ENCODE measurements around the gene MAN2B1. TPM values are rescaled to one million over a fixed set of nuclear protein-coding genes. Genes with fewer than 3 reads are reported as not detected.

MAN2B1 gene
- total RNA-seq, 2 experiments from 2014 or later = 127 to 135 TPM

DNA sequence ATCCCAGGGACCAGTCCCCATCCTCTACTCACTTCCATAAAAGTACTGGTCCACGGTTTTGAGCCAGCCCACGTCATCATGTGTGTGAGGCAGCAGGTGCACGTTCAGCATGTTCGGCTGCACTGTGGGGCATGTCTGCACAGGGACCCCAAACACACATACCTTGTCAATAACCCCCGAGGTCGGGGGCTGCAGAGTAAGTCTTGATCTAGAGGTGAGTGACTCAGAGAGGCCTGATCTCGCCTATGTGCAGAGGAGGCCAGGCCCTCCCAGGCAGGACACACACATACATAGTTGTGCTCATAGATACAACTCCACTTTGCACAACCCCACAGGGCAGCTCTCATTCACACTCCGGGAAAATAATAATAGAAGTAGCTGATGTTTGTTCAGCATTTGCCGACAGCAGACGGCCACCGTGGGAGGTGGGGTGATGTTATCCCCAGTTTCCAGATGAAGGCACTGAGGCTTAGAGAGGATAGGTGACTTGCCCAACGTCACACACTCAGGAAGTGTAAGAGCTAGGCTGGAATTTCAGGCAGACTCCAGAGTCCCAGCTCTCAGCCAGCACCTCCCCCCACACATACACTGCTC is 774 bp downstream of the MAN2B1 start:
- Mint-ChIP-seq H3K4me1 (ENCODE audit: low read depth) (peaks cover 35% of the 10 kb centered on the region), H3K27ac (peak overlapping the region; percentile 95), H3K36me3 (ENCODE audit: low read depth) (peaks cover 58% of the 10 kb centered on the region), H3K27me3 (no peaks in the 10 kb centered on the region), H3K9me3 (no peaks in the 10 kb centered on the region), H3K4me3 (peak overlapping the region; percentile 99)
- intact Hi-C loops (cut with micrococcal nuclease) = loop anchor here (5.0 to 10.0 kb wide), 2 partner anchors 51 to 103 kb away; partner anchors contain the start of genes ZNF490 and ZNF791
- peak; percentile 60 for DNase-seq
- CTCF ChIA-PET = interaction anchor here (0.8 to 3.4 kb wide), 5 partner anchors 10 to 181 kb away, joined by 3 to 12 read pairs (median 7); no protein-coding TSS in a partner anchor
- POLR2A ChIA-PET = interaction anchor here (0.5 to 1.9 kb wide), 9 partner anchors 9 to 57 kb away, joined by 3 to 6 read pairs (median 4); partner anchors contain the start of genes FBXW9, ZNF490 and ZNF791
- TF ChIP-seq, protein P1, sequence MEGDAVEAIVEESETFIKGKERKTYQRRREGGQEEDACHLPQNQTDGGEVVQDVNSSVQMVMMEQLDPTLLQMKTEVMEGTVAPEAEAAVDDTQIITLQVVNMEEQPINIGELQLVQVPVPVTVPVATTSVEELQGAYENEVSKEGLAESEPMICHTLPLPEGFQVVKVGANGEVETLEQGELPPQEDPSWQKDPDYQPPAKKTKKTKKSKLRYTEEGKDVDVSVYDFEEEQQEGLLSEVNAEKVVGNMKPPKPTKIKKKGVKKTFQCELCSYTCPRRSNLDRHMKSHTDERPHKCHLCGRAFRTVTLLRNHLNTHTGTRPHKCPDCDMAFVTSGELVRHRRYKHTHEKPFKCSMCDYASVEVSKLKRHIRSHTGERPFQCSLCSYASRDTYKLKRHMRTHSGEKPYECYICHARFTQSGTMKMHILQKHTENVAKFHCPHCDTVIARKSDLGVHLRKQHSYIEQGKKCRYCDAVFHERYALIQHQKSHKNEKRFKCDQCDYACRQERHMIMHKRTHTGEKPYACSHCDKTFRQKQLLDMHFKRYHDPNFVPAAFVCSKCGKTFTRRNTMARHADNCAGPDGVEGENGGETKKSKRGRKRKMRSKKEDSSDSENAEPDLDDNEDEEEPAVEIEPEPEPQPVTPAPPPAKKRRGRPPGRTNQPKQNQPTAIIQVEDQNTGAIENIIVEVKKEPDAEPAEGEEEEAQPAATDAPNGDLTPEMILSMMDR (IDR thresholded peaks at IDR 0.05) = no peak
- ATAC-seq = peak; percentile 32

DNA sequence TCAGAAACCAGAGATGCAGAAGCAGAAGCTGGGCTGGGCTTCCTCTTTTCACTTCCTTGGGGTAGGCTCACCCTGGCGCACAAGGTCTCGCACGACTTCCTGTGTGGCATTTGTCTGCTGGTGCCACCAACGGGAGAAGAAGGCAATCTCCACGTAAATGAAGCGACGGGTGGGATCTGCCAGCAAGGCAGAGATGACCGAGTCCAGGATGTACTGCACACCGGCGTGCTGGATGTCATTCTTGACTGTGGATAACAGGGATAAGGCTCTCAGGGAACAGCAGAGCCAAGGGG is 1.3 kb downstream of the MAN2B1 start:
- H3K4me1 Mint-ChIP-seq (ENCODE audit: low read depth) = peaks cover 30% of the 10 kb centered on the region
- POLR2A ChIA-PET = interaction anchor here (1.0 to 1.7 kb wide), 3 partner anchors 16 to 170 kb away, joined by 3 to 6 read pairs (median 5); no protein-coding TSS in a partner anchor
- H3K27ac Mint-ChIP-seq = peak overlapping the region; percentile 95
- peak; percentile 84 for DNase-seq
- TF ChIP-seq, protein P1 (IDR thresholded peaks at IDR 0.05) = no peak
- intact Hi-C loops (cut with micrococcal nuclease) = loop anchor here (5.0 to 10.0 kb wide), 2 partner anchors 50 to 103 kb away; partner anchors contain the start of genes ZNF490 and ZNF791
- peak overlapping the region; percentile 99 for H3K4me3 Mint-ChIP-seq
- CTCF ChIA-PET = interaction anchor here (1.5 to 3.4 kb wide), 3 partner anchors 16 to 101 kb away, joined by 3 to 12 read pairs (median 11); no protein-coding TSS in a partner anchor
- ATAC-seq = peak; percentile 43
- peaks cover 57% of the 10 kb centered on the region for H3K36me3 Mint-ChIP-seq (ENCODE audit: low read depth)
- H3K9me3 Mint-ChIP-seq = no peaks in the 10 kb centered on the region
- no peaks in the 10 kb centered on the region for H3K27me3 Mint-ChIP-seq

DNA sequence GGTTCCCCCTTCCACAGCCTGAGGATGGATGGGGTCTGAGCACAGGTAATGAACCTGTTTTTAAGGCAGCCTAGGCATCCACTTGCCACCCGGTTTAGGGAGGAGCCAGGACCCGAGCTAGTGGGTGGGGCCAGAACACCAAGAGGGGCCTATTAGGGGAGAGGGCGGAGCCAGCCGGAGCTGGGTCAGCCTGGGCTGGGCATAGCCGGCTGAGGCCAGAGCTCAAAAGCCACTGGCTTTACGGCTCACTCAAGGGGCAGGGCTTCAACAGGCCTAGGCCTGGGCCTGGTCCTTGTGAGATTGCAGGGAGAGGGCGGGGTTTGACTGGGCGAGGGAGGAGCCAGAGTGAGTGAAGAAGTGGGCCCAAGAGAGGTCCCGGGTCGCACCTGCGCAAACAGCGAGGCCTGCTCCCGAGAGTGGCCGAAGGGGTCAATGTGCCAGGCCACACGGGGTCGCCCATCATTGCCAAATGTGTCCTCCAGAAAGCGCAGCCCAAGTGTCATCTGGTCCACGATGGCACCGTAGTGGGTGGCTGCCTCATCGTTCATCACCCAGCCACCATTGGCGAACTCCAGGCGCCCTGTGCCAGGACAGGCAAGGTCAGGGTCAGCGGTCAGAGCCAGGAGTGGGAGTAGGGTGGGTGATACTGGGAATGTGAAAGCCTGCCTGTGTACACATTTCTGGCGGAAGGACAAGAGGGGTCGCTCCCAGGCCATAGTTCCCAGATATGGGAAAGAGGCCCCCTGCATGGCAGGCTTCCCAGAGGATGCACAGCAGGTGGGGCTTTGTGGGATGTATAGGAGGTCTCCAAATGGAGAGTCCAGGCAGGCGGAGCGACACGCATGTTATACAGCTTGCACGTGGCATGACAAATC is 1.9 kb downstream of the MAN2B1 start:
- Mint-ChIP-seq H3K9me3 (no peaks in the 10 kb centered on the region), H3K27me3 (no peaks in the 10 kb centered on the region), H3K4me1 (ENCODE audit: low read depth) (peaks cover 30% of the 10 kb centered on the region), H3K27ac (peak overlapping the region; percentile 95), H3K4me3 (peak overlapping the region; percentile 99), H3K36me3 (ENCODE audit: low read depth) (peaks cover 62% of the 10 kb centered on the region)
- DNase-seq (peak; percentile 45), ATAC-seq (no peak)
- TF ChIP-seq, protein P1 (IDR thresholded peaks at IDR 0.05) = no peak
- intact Hi-C loops (cut with micrococcal nuclease) = loop anchor here (5.0 to 10.0 kb wide), 2 partner anchors 50 to 102 kb away; partner anchors contain the start of genes ZNF490 and ZNF791
- CTCF ChIA-PET = interaction anchor here (3.1 kb wide), 1 partner anchor 25 kb away, joined by 11 read pairs; no protein-coding TSS in a partner anchor
- POLR2A ChIA-PET = interaction anchor here (1.0 kb wide), 1 partner anchor 170 kb away, joined by 3 read pairs; no protein-coding TSS in a partner anchor

DNA sequence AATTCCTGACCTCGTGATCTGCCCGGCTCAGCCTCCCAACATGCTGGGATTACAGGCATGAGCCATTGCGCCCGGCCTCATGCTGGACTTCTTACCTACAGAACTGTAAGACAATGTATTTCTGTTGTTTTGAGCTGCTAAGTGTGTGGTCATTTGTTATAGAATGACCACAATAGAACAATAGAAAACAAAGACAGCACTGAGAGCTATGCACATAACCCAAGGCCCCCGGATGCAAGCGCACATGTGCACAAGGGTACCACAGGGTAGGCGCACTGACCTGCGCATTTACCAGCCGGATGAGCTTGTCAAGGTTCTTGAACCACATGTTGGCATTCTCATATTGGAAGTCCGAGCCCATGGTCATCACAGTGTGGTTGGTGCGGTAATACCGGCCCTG is 5.6 kb downstream of the MAN2B1 start:
- Mint-ChIP-seq H3K4me3 (no peak overlapping the region), H3K4me1 (ENCODE audit: low read depth) (peaks cover 12% of the 10 kb centered on the region), H3K9me3 (no peaks in the 10 kb centered on the region), H3K27ac (no peak overlapping the region), H3K27me3 (no peaks in the 10 kb centered on the region), H3K36me3 (ENCODE audit: low read depth) (peaks cover 73% of the 10 kb centered on the region)
- ATAC-seq (no peak), DNase-seq (no peak)
- TF ChIP-seq, protein P1 (IDR thresholded peaks at IDR 0.05) = no peak
- CTCF ChIA-PET = interaction anchor here (0.6 to 1.4 kb wide), 4 partner anchors 11 to 97 kb away, joined by 3 to 6 read pairs (median 3); no protein-coding TSS in a partner anchor
- POLR2A ChIA-PET = interaction anchor here (0.7 kb wide), 1 partner anchor 19 kb away, joined by 3 read pairs; no protein-coding TSS in a partner anchor
- intact Hi-C loops (cut with micrococcal nuclease) = loop anchor here (10.0 kb wide), 1 partner anchor 46 kb away; the partner anchor contains the start of genes ZNF490 and ZNF791

Data from activated CD8-positive, alpha-beta T cell treated with anti-CD3 and anti-CD28 coated beads for 36 hours (primary cell).